Neural cell (in vitro differentiated cells): ENCODE results near the gene GEMIN4.

Source experiments
- CTCF ChIP-seq: fragments of 450-650 bp; IDR thresholded peaks from 2 replicates; pipeline ENCODE4 v1.5.1; 2014; ENCODE audit warnings: antibody characterized with exemption, mild to moderate bottlenecking, moderate library complexity; ENCODE audit not compliant: poor library complexity, severe bottlenecking
- POLR2AphosphoS5 ChIP-seq: IDR thresholded peaks from 2 replicates; pipeline ENCODE4 v1.6.1; 2012

- TF ChIP-seq CTCF = no peak
- TF ChIP-seq POLR2AphosphoS5 = no peak
Measured at GRCh38 chr17:718075-718474, 34.0 kb downstream of the GEMIN4 start.
